Bronchial epithelial cell (primary cell): ENCODE data around the gene EXD2. TPM values are rescaled to one million over a fixed set of nuclear protein-coding genes. Genes with fewer than 3 reads are reported as not detected.
A peak's percentile ranks its signal among the peaks of the same experiment; 100 is the strongest.

Experiments
- DNase-seq: peaks from one replicate; pipeline ENCODE4 v3.0.0-alpha.2; 2010; ENCODE audit warnings: low read depth
- FAIRE-seq: peaks from 2 replicates; lab custom pipeline; 2011; peaks lifted over from hg19 to GRCh38; lab: Jason Lieb, UNC
- H3K27me3 ChIP-seq: 2 replicates; pipeline ENCODE4 v1.5.1; 2011; ENCODE audit warnings: low read length; ENCODE audit not compliant: control insufficient read depth, insufficient read depth
- H3K36me3 ChIP-seq: 2 replicates; pipeline ENCODE4 v1.5.1; 2011; ENCODE audit warnings: low read length; ENCODE audit not compliant: control insufficient read depth, insufficient read depth
- H3K4me3 ChIP-seq: 2 replicates; pipeline ENCODE4 v1.5.1; 2011; ENCODE audit warnings: mild to moderate bottlenecking, low read depth, low read length, control low read depth
- total RNA-seq: library from RNA; depleted of rRNA; stranded (reverse); fragments of >200 nt; gene quantifications from 2 replicates; pipeline ENCODE4 v1.2.1, GENCODE V29; 2014
- TF ChIP-seq, protein P1 (sequence below): IDR thresholded peaks from 2 replicates; pipeline ENCODE4 v1.5.1; 2011; ENCODE audit warnings: mild to moderate bottlenecking, moderate library complexity, low read length, control low read depth, inconsistent platforms; ENCODE audit not compliant: insufficient read depth, severe bottlenecking

EXD2 gene, protein sequence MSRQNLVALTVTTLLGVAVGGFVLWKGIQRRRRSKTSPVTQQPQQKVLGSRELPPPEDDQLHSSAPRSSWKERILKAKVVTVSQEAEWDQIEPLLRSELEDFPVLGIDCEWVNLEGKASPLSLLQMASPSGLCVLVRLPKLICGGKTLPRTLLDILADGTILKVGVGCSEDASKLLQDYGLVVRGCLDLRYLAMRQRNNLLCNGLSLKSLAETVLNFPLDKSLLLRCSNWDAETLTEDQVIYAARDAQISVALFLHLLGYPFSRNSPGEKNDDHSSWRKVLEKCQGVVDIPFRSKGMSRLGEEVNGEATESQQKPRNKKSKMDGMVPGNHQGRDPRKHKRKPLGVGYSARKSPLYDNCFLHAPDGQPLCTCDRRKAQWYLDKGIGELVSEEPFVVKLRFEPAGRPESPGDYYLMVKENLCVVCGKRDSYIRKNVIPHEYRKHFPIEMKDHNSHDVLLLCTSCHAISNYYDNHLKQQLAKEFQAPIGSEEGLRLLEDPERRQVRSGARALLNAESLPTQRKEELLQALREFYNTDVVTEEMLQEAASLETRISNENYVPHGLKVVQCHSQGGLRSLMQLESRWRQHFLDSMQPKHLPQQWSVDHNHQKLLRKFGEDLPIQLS
- 15.5 and 18.3 TPM in 2 replicates for total RNA-seq

GRCh38 chr14:69191340-69192111, at the start of gene EXD2:
TSS of gene EXD2 (plus strand) at chr14:69191498. CDS start at chr14:69209471, 17,973 bp downstream.
- H3K27me3 ChIP-seq: no peaks in the 10 kb centered on the region
- DNase-seq: peak; percentile 83
- FAIRE-seq: no peak
- no peaks in the 10 kb centered on the region for H3K36me3 ChIP-seq
- TF ChIP-seq, protein P1, sequence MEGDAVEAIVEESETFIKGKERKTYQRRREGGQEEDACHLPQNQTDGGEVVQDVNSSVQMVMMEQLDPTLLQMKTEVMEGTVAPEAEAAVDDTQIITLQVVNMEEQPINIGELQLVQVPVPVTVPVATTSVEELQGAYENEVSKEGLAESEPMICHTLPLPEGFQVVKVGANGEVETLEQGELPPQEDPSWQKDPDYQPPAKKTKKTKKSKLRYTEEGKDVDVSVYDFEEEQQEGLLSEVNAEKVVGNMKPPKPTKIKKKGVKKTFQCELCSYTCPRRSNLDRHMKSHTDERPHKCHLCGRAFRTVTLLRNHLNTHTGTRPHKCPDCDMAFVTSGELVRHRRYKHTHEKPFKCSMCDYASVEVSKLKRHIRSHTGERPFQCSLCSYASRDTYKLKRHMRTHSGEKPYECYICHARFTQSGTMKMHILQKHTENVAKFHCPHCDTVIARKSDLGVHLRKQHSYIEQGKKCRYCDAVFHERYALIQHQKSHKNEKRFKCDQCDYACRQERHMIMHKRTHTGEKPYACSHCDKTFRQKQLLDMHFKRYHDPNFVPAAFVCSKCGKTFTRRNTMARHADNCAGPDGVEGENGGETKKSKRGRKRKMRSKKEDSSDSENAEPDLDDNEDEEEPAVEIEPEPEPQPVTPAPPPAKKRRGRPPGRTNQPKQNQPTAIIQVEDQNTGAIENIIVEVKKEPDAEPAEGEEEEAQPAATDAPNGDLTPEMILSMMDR: no peak
- H3K4me3 ChIP-seq: peak within 1 kb of the TSS; percentile 89

- no peak overlapping the region for H3K4me3 ChIP-seq
- TF ChIP-seq, protein P1: no peak
- H3K36me3 ChIP-seq: peaks cover 2% of the 10 kb centered on the region
- no peaks in the 10 kb centered on the region for H3K27me3 ChIP-seq
- no peak for DNase-seq
- no peak for FAIRE-seq
Measured at GRCh38 chr14:69141550-69141949, 49.7 kb upstream of the EXD2 start.

GRCh38 chr14:69142101-69142500, 49.2 kb upstream of the EXD2 start:
- TF ChIP-seq, protein P1: no peak
- no peak for FAIRE-seq
- no peaks in the 10 kb centered on the region for H3K27me3 ChIP-seq
- H3K36me3 ChIP-seq: peaks cover 2% of the 10 kb centered on the region
- DNase-seq: no peak
- H3K4me3 ChIP-seq: no peak overlapping the region

DNA sequence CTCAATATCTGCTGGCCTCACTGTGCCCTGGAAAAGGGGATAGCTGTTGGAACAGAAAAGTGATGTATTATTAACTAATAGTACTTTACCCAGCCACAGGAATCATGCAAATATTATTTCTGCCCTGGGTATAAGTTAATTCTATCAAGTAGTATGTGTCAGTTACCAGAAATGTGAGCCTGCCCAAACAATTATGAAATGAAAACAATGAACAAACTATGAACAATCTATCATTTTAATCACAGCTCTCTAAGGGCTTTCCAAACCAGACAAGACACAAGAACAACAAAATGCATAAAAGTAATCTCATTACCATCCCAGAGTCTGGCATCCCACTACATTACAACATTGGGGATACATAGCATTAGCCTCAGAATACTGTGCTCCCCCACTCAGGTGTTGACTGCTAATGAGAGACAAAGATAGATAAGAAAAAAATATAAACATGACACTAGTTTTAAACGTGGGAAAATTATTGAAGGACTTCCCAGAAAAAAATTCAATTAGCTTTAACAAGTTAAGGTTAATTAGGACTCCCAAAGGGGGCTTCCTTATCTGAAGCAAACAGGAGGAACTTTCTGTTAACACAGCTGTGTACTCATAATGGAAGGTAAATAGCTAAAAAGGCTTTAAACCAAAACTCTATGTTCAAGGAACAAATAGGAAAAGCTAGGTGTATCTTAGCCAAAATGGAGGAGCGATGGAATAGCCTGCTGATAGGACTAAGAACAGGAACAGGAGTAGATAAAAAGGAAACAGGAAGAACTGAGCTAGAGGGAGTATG, 41.6 kb upstream of the EXD2 start:
- FAIRE-seq (no peak), DNase-seq (peak; percentile 76)
- Histone ChIP-seq H3K4me3 (no peak overlapping the region), H3K27me3 (no peaks in the 10 kb centered on the region), H3K36me3 (peaks cover 5% of the 10 kb centered on the region)
- TF ChIP-seq, protein P1: no peak

DNA sequence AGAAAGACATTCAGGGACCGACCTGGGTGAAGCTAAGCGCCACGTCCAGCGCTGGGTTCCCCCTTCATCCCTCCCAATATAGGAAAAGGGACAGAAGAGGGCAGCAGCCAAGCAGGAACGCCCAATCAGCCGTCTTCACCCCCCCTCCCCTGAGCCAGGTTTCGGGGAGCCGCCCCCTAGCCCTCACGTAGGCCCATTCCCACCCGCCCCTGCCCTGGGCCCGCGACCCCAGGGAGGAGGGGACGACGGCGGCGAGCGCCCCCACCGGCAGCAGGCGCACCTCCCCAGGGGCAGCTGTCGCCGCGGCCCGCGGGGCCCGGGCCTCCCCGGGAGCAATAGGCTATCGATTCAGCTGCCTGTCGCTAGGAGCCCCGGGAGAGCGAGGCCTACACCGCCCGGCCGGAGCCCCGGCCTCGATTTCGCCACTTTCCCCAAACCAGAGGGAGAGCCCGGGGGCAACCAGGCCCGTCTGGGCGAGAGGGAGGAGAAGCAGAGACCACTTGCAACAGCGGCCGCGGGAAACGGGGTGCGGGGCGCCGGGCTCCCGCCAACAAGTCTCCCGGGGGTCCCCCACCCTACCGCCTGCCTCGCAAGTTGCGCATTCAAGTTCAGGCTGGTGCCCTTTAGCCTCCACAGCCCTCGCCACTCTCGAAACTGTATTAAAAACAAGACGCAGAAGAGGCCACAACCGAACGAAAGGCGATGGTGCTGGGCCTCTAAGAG, 39.7 kb upstream of the EXD2 start:
- H3K27me3 ChIP-seq: no peaks in the 10 kb centered on the region
- H3K4me3 ChIP-seq: peak overlapping the region; percentile 91
- FAIRE-seq (no peak), DNase-seq (no peak)
- H3K36me3 ChIP-seq: peaks cover 4% of the 10 kb centered on the region
- TF ChIP-seq, protein P1: peak; percentile 56
